GM18520 (cell line): ENCODE measurements around the gene MIPOL1.
"Not testable (repeated sequence)": the region's sequence is repeated elsewhere in the genome, so short reads cannot be mapped to it uniquely, and the experiment has no call there.

ENCODE experiments used
- ATAC-seq: cut with Tn5 transposase; IDR thresholded peaks from one replicate; pipeline ENCODE4 v1.9.1; 2021; ENCODE audit not compliant: unreplicated experiment

The MIPOL1 gene

DNA sequence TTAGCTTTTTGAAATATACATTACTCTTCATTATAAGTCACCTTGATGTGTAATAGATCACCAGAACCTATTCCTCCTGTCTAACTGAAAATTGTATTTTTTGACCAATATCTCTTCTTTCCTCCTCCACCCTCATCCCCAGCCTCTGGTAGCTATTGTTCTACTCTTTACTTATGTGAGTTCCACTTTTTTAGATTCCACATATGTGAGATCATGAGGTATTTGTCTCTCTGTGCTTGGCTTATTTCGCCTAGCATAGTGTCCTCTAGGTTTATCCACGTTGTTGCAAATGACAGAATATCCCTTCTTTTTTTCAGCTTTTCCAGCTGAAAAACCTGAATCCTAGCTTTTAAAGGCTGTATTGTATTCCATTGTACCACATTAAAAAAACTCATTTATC is 82.1 kb downstream of the MIPOL1 start:
- no peak for ATAC-seq

DNA sequence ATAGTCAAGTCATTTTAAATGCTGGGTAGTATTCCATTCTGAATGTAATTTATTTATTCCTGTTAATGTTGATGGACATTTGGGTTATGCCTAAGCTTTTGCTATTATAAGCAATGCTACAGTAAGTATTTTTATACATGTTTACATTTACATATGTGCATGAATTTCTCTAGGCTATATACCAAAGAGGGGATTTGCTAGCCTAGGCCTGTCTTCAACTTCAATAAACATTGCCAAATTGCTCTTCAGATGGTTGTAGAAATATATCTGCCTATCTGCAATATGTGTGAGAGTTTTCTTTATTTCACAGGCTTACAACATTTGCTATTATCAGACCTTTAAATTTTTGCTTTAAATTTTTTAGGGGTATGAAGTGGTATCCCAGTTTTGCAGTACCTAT is 87.0 kb downstream of the MIPOL1 start:
- no peak for ATAC-seq

GRCh38 chr14:37285220-37285619 is 87.5 kb downstream of the MIPOL1 start:
- ATAC-seq, result no peak

DNA sequence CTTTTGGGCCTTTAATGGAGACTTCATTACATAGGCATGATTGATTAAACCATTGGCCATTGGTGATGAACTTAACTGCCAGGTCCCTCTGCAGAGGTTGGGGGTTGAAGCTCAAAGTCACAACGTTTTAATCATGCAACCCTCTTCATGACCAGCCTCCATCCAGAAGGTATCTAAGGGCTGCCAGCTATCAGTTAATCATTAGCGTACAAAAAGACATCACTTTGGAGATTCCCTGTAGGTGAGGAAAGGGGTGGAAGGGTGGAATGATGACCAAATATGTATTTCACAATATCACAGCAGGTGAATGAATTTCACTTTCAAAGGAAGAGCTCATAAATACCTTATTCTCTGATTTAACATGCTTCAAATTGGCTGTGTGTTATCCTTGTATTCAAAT is 92.0 kb downstream of the MIPOL1 start:
- no peak for ATAC-seq

- not testable (repeated sequence) for ATAC-seq
Observed at GRCh38 chr14:37295262-37295661, 97.5 kb downstream of the MIPOL1 start.

- ATAC-seq, result no peak
Observed at GRCh38 chr14:37311252-37311651, 113.5 kb downstream of the MIPOL1 start.

GRCh38 chr14:37318938-37319337 is 121.2 kb downstream of the MIPOL1 start:
- no peak for ATAC-seq

DNA sequence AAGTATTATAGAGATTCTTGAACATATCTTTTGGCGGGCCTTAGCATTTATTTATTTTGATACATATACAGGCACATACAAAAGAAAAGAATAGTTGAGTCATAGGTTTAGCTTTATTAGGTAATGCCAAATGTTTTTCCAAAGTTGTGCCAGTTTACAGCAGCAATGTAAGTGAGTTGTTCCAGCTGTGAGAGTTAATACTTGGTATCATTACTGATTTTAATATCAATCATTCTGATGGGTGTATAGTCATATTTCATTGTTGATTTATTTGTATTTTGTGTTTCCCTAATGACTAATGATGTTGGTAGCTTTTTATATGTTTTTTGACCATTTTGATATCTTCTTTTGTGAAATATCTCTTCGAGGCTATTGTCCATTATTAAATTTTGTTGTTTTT is 122.4 kb downstream of the MIPOL1 start:
- no peak for ATAC-seq

GRCh38 chr14:37325332-37325731 is 127.6 kb downstream of the MIPOL1 start:
- no peak for ATAC-seq

DNA sequence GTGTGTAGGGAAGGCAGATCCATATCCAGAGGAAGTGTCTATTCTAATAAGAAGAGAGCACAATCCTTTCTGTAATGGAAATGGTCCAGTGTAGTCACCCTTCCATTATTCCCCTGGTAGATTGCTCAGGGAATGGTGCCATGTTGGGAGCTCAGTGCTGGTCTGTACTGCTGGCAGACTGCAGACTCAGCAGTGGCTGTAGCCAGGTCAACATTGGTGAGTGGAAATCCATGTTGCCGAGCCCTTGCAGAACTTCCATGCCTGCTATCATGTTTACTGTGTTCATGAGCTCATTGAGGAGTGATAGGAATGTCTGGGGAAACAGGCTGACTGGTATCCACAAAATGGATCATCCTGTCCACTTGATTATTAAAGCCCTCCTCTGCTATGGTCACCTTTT is 128.7 kb downstream of the MIPOL1 start:
- ATAC-seq, result no peak

GRCh38 chr14:37327933-37328332 is 130.2 kb downstream of the MIPOL1 start:
- ATAC-seq, result not testable (repeated sequence)

DNA sequence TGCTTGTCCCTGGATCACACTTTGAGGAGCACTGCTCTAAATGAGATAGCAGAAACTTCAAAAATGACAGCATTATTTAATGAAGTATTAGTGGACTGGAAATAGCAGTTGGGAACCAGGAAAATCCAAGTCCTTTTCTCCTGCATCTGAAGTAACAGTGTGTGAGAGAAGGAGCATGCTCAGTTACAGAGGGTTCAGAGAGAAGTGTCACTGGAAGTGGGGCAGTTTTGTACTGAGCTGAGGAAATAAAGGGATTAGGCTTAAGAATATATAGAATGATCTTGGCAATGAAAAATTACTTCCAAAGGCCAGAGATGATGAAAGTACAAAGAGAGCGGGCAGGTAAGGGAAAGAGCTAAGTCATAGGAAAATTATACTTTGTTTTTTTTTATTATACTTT is 130.9 kb downstream of the MIPOL1 start:
- ATAC-seq, result no peak

GRCh38 chr14:37329189-37330001 is 131.7 kb downstream of the MIPOL1 start:
- ATAC-seq, result no peak

DNA sequence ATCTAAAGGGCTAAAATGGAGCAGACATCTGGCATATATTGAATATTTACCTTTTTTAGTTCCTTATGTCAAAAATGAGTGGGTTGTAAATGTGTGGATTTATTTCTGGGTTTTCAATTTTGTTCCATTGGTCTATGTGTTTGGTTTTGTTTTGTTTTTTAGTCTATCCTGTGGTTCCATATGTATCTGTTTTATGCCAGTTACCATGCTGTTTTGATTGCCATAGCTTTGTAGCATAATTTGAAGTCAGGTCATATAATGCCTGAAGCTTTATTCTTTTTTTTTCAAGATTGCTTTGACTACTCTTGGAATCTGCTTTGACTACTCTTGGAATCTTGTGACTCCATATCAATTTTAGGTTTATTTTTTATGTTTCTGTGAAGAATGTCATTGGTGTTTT is 133.2 kb downstream of the MIPOL1 start:
- no peak for ATAC-seq

DNA sequence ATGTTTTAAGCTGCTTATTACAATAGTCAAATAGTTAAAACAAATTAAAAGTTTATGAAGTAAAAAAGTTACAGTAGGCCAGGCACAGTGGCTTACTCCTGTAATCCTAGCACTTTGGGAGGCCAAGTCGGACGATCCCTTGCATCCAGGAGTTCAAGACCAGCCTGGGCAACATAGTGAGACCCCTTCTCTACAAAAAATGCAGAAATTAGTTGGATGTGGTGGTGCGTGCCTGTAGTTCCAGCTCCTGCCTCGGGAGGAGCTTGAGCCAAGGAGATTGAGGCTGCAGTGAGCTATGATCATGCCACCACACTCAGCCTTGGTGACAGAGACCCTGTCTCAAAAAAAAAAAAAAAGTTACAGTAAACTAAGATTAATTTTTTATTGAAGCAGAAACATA is 142.6 kb downstream of the MIPOL1 start:
- ATAC-seq, result no peak

DNA sequence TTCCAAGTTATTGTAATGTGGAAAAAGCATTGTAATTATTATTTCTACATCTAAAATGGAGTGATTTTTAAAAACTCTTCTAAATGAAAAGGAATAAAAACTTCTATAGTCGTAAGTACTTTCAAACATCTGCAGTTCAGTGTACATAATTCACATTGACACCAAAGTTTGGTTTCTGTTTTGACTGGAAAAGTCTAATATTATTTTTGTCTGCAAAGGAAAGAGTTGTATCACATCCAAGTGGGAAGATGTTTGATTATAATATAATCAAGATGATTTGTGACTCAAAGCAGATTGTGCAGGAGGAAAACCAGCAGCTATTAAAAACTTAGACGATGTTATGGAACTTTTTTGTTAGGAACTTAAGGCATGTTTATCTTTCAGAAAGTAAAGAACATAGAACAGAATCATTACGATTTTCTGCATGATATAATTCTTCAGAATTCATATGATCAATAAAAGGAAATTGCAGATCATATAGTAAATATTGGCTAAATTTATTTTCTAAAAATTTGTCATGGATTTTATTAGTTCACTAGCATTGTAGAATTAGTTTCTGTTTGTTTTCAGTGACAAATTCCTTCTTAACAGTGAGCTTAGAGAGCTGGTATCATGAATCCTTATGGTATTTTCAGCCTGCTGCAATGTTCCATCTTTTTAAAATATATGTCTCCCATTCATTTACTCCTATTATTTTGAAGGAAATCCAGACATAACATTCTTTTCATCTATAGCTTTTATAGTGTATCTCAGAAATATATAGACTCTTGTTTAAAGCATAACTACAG is 145.8 kb downstream of the MIPOL1 start:
- ATAC-seq, result no peak

- no peak for ATAC-seq
Observed at GRCh38 chr14:37363661-37364060, 165.9 kb downstream of the MIPOL1 start.

- ATAC-seq, result no peak
Observed at GRCh38 chr14:37369425-37369824, 171.7 kb downstream of the MIPOL1 start.

- ATAC-seq, result no peak
Observed at GRCh38 chr14:37375566-37375965, 177.8 kb downstream of the MIPOL1 start.

- ATAC-seq, result no peak
Observed at GRCh38 chr14:37376944-37377609, 179.3 kb downstream of the MIPOL1 start.

DNA sequence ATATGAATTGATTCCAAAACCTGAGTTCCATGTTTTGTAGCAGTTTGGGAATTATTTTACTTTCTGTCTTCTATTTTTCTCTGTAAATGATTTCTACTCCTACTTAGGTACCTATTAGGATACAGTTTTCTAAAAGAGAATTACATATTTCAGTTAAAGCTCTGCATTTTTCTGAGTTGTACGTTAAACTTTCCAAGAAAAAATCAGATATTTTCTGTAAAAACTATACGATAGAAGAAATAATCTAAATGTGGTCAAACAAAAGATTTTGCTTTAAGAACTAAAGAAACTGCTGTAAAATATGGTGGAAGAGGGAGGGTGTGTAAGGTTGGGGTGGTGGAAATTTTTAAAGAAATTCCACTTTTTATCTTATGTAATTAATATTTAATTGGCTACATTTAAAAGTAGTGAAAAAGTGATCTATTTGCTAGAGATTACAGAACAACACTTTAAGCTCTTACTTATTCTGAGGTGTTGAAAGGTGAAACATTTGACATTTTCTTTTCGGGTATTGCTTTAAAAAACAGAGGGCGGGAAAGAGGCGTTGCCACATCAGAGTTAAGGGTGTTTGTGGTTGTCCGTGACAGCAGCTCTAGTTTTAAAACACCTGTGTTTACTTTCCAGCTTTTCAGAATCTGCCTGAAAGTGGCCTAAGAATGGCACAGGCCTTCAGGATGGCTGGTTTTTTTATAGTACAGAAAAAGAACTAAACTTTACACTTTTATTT is 187.3 kb downstream of the MIPOL1 start:
- no peak for ATAC-seq
